HG03460 (cell line): Measurements from ENCODE around the gene DPP8.
"Not testable (repeated sequence)": the region's sequence is repeated elsewhere in the genome, so short reads cannot be mapped to it uniquely, and the experiment has no call there.

ENCODE experiments used
- ATAC-seq: cut with Tn5 transposase; IDR thresholded peaks from one replicate; pipeline ENCODE4 v1.9.1; 2021; ENCODE audit not compliant: unreplicated experiment

The DPP8 gene

DNA sequence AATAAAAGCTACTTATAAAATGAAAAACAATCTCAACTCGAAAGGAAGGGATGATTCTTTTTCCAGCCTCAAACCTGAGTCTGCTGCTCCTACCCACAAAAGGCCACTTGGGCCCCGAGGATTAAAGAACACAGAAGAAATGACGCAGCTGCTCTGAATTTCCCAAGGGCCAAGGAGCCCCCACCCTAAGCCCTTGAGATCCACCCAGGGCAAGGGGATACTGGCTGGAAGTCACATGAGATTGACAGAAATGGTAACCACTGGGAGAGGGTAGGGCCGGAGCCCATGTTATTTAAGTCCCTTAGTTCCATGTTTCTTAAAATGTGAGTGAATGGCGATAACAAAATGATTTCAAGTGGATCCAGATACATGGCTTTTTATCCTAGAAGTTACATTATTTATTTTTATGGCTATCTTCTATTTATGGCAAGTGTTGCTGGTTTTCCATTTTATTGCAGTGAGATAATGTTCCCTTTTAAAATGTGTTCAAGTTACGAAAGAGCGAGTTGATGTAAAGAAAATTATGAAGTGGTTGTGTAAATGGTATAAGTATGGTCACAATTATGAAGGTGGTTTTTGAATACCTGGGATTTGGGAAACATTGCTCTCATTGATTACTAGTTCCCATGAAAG is 111.6 kb downstream of the DPP8 start:
- no peak for ATAC-seq

DNA sequence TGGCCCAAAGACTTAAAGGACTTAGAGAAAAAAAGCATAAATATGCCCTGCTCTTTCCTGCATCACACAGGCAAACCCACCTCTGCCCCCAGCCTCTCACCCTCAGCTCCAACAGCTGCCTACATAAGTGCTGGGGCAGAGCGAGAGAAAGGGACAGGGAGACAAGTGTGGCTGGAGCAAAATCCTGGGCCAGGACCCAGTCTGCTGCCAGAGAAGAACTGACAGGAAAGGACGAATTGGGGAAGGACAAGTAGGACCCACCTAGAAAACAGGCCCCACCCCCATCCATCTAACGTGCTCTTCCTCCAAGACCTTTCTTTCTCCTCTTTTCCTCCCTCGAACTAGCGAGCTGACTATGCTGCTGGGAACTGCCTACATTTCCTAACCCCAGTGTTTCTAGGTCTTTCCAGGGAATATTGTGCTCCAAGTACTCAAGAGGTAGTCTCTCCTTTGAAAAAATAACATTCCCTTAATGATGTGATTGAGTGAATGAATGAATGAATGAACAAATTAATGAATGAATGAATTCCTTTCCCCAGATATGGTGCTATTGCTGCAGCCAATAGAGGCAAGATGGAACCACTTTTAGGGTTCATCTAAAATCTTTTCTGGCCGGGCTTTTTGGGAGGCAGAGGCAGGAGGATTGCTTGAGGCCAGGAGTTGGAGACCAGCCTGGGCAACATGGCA is 113.2 kb downstream of the DPP8 start:
- ATAC-seq, result no peak

DNA sequence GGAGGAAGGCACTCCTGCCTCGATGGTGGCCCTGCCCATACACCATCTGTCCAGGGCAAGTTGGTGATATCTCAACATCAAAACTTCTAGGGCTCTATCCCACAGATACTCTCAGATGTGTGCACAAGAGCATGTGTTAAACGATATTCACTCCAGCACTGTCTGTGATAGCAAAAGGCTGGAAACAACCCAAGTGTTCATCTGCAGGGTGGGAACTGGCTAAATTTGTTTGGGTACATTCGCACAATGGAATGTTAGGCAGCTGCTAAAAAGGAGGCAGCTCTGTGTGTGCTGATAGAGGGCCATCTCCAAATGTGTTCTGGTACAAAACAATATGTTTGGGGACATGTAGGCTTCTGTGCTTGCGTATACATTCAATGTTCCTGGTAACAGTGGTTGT is 114.5 kb downstream of the DPP8 start:
- ATAC-seq, result no peak

DNA sequence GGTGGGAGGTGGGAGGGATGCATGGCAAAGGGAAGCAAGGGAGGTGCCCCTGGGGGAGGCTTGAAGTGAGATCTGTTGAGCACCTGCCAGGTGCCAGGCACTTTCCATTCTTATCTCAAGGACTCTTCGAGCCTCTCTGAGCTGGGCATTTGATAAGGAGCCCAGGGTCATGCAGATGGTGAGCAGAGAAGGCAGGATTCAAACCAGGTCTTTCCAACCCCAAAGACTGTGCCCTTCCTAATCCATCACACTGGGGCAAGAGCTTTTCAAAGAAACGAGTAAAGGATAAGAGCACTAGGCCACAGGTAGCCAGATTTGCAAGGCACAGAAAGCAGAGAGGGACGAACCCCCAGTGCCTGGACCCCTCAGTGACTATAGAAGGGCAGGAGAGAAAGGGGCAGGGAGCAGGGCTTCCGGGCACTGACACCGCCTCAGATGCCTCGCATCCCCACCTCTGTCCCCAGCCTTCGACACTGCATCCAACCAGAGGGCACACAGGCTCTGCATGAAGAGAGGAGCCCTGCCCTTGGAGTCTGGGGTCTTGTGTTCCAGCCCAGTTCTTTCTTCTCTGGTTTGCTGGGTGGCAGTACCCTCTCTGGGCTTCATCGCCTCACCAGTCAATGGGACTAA is 115.8 kb downstream of the DPP8 start:
- ATAC-seq, result no peak

DNA sequence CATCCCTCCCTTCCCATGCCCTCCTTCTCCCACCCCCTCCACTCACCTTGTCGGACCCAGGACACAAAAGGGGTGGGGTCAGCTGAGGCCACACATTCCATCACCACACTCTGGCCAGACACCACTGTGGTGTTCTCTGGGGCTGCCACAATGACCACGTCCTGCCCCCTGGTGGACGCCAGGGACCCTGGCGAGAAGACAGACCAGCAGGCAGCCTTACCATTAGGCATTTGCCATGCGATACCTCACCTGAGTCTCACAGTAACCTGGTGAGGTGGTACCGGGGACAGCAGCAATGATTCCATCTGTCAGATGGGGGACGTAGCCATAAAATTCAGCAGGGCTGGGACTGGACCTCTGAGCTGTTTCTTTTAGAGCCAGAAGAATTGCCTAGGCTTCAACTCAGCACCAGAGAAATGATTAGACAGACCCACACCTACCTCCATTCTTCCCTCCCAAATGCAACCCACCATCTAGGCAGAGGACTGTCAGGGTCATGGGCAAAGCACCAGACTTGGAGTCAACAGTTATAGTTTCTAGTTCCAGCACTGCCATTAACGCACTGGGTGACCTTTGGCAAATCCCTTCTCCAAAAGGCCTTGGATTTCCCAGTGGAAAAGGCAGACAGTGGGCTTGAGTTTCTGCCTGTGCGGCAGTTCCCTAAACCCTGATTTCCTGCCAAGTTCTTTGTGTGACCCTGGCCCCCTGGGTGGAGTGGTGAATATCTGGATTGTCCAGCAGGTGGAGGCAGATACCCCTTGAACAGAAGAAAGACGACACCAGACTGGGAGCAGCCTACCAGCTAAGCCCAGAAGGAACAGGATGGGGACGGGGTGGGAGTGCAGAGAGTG is 116.5 kb downstream of the DPP8 start:
- ATAC-seq, result no peak

DNA sequence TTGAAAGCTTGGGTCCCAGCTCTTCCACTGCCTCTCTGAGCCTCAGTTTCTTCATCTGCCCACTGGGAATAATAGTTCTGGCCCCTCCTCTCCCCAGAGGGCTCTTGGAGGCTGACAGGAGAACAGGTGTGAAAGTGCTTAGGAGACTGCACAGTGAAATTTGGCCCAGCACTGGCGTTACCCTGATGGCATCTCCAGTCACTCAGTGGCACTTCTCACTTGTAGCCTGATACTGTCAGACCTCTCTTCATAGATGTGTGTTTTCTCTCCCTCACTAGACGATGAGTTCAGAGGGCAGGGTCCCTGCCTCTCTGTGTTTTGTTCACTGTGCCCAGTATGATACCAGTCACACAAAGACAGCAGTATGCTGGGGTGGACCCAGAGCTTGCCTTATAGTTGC is 117.5 kb downstream of the DPP8 start:
- ATAC-seq, result no peak

DNA sequence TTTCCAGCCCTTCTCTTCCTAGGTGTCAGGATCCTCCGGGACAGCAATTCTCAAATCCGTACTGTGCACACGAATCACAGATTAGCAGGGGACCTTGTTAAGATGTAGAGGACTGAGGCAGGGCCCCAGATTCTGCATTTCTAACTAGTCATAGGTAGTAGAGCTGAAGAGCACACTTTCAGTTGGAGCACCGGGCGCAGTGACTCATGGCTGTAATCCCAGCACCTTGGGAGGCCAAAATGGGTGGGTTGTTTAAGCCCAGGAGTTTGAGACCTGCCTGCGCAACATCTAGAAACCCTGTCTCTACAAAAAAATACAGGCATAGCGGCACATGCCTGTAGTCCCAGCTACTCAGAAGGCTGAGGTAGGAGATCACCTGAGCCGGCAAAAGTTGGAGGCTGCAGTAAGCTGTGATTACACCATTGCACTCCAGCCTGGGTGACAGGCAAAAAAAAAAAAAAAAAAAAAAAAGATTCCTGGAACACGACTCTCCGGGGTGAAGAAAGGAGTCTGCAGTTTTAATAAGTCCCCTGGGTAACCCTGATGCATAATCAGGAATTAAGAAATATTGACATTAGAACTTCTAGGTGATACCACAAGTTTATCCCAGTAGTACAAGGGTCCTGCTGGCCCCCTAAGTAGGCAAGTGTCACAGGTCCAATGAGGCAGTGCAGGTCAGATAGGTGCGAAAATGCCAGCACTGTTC is 118.3 kb downstream of the DPP8 start:
- no peak for ATAC-seq

DNA sequence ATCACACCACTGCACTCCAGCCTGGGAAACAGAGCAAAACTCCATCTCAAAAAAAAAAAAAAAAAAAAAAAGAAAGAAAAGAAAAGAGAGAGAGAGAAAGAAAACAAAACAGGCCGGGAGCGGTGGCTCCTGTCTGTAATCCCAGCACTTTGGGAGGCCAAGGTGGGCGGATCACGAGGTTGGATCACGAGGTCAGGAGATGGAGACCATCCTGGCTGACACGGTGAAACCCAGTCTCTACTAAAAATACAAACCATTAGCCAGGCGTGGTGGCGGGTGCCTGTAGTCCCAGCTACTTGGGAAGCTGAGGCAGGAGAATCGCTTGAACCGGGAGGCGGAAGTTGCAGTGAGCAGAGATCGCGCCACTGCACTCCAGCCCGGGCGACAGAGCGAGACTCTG is 119.0 kb downstream of the DPP8 start:
- not testable (repeated sequence) for ATAC-seq

DNA sequence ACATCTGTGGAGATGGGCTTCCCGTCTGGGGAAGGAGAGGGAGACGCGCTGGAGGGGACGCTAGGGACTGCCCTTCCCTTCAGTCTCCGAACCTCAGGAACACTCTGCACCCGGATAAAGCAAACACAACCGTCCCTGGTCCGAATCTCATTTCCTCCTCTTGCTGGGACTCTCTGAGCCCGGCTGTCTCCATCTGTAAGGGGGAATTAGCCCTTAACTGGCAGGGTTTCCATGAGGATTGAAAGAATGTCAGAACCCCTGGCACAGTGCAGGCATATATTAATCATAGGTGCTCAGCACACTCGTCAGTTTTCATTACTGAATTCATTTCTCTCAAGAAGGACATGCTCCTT is 120.5 kb downstream of the DPP8 start:
- ATAC-seq, result no peak

DNA sequence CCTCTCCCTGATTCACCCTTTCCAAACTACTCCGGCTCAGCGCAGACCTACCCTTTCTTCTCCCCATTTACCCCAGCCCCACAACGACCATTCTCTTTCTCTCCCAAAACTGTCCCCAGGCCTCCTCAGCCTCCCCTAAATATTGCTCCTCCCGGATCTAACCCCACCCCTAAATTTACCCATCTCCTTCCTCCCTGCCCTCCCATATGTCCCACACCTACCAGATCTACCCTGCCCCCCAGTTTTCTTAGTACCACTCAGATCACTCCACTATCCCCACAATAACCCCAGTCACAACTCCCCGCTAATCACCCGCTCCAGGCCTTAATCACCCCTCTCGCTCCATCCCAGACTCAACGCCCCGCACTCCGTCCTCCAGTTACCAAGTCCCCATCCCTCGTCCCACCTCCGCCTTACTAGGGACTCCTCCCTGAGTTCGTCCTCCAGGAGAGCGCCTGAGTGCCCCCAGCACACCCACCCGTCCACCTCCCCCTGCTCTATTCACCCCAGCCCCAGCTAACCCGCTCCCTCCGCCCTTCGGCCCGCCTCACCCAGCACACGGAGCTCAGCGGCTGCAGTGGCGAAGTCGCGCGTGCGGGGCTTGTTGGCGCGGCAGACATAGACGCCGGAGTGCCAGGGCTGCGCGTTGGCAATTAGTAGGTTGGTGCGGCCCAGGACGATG is 121.1 kb downstream of the DPP8 start:
- no peak for ATAC-seq

DNA sequence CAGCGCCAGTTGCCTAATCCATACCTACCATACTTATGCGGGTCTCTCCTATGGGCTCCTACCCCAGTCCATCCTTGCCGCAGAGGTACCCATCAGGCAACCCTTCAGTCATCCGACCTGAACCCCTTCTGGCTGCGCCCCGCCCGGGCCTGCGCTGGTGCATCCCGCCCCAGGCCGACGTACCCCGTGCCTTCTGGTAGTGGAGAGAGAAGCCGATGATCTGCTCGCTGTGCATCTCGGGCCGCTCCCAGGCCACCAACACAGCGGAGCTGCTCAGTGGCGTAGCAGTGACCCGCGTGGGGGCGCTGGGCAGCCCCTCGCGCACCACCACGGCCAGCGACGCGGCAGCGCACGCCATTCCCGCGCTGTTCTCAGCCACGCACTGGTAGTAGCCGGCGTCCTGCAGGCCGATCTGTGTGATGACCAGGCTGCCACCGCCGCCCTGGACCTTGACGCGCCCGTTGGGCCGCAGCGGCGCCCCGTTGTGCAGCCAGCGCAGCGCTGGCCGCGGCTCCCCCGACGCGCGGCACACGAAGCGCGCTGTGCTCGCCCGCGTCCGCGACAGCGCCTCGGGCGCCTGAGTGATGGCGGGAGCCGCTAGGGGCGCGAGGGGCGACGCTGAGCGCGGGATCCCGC is 121.8 kb downstream of the DPP8 start:
- ATAC-seq, result no peak

DNA sequence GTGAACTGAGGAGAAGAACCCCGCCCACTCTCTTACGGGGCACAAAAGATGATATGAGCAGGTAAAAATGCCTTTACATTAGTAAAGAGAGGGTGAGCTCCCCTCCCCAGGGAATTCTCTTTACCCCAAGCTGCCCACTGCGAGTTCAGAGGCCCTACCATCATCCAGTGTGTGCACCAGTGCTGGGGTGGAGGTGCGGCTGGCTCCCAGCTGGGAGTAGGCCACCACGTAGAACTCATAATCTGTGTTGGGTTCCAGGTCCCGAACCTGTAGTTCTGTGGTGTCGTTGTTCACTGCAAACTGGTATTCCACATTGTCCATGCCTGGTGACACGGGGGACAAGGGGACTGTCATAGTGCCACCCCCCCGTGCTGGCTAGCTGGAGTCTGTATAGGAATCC is 122.6 kb downstream of the DPP8 start:
- no peak for ATAC-seq

DNA sequence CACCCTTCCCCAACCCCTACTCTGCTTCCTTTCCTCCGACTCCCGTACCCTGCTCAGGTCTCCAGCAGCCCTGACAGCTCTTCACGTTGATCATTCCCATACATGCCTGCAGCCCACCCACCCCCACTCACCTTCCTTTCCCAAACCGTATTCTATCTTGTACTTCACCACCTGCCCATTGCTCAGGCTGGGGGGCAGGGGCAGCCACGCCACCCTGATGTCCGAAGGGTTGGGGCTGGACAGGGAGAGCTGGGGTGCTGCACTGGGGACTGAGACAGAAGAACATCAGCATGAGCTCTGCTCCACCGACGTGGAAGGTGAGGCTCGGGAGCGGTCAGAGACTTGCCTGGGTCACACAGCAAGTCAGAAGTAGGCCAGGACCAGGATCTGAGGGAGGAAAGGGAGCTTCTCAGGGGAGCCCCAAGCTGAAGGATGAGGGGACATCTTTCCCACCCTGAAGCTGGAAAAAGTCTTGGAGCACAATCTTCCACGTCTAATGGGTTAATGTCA is 123.2 kb downstream of the DPP8 start:
- ATAC-seq, result no peak

DNA sequence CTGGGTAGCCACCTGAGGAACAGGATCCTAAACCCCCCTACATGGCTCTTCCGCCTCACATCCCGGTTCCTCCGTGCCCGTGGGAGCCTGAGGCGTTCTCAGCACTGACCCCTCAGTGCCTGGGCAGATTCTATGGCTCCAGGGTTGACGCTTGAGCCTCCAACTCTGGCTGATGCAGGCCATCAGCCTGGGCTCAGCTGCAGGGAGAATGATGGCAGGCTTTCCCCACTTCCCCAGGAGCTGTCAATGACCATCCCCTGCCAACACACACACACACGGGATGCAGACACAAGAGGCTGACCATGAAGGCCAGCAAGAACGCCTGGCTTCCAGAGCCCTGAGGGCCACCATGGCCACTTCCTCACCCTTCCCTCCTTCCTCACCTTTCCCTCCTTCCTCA is 123.9 kb downstream of the DPP8 start:
- no peak for ATAC-seq

DNA sequence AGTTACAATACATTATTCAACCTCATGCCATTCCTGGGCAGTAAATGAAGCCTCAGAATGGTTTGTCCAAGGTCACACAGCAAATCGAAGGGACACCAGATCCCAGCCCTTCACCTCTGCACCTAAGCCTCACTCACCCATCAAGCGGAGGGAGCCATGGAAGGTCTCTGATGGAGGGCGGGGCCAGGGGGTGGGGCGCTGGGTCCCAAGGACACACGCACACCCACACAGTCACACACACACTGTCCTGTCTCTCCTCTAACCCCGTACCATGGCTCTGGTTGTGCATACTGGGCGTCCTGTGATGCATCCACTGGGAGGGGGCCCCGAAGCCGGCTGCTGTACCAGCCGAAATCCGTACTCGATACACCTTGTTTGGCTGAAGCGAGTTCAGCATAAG is 124.4 kb downstream of the DPP8 start:
- no peak for ATAC-seq
